Activated CD4-positive, alpha-beta T cell treated with anti-CD3 and anti-CD28 coated beads, Interleukin-2, Interleukin-6, amounts not matched to agents 100 ng/mL and 50 ng/mL, durations not matched to agents 16 hours and 8 hours (primary cell): ENCODE data around the gene MYO1D.
A peak's percentile ranks its signal among the peaks of the same experiment; 100 is the strongest.

Experiments
- DNase-seq: peaks from one replicate; pipeline ENCODE4 v3.0.0-alpha.2; 2020

Gene MYO1D

DNA sequence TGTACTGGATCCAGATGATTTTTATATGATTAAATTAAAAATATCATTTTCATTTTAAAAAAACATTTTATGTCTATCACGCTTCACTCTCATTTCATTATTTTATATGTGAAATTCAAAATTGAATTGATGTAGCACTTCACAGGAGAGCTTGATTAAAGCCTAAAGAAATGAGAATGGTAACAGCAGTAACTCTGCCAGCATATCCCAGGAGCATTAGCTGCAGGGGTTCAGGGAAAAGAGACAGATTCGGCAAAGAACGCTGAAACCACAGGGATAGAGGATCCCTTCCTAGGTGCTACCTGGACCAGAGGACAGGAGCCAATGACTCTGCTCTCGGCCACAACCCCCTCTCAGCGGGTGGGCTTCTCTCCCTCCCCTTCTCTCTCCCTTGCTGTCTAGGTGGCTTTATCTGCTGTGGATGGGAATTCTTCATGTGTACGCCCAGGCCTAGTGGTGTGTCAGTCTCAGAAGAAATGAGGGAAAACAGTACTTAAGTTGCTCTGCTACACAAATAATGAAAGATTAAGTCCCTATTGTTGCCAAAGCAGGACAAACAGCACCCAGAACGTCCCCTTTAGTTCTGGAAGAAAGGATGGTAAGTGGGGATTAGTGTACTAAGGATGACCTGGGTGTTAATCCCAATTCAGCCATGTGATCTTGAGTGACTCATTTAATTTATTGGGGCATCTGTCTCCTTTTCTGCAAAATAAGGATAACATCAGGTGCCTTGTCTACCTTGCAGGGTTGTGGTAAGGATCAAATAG is 266.9 kb downstream of the MYO1D start:
- DNase-seq = no peak

DNA sequence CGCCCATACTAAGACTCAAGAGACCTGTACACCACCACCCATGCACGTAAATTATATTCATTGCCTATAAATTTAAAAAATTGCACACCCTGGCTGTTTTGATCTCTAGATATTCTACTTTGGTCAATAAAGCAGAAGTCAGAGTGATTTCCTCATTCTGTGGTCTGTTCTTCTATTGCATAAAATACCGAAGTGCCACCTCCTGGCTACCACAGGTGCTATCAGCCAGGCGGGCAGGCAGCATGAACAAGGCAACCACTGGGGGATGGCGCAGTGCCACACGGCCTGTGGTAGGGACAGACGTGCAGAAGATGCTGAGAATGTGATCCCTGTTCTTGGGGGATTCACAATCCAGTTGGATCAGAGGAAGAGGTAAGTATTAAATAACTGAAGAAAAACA is 267.8 kb downstream of the MYO1D start:
- peak; percentile 64 for DNase-seq

DNA sequence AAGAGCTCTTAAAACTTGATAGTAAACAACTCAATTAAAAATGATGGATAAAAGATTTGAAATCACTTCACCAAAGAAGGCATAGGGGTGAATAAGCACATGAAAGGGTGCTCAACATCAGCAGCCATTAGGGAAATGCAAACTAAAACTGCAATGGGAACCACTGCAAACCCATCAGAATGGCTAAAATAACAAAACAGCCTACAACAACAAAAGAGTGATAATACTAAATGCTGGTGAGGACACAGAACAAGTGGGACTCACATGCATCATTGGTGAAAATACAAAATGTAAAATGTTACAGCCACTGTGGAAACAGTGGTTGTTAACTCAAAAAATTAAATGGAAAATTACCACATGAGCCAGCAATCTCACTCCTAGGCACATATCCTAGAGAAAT is 268.7 kb downstream of the MYO1D start:
- no peak for DNase-seq

DNA sequence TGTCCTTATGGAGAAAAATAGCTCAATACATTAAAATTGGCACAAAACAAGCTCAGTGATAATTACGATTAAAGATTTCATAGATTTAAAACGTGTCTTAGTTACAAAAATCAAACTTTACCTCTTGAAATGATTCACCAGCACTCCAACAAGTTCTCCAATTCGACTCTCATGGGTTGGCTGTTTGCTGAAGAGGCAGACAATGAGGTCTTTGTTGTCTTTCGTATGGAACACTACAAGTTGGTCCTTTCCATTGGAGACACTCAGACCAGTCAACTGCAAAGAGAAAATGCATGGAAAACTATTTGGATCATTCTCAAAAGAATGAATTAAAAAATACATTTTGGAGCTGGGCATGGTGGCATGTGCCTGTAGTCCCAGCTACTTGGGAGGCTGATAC is 272.0 kb downstream of the MYO1D start:
- no peak for DNase-seq

DNA sequence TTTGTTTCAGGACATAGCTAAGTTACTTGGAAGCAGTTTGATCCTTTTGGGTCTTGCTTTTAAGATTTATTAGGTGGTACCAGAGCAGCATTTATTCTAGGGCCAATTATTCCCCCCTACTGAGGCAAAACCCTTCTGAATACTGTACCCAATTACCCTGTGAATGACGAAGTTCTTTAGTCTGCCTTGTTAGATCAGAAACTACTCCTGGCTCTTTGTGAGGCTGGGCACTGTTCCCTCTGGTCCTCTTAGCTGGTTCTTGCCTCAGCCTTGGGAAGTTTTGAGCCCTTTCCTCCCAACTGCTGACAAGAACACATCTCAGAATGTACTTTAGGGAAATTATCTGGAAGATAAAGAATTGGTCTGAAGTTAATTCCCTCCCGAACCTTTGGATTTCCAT is 274.5 kb downstream of the MYO1D start:
- no peak for DNase-seq

DNA sequence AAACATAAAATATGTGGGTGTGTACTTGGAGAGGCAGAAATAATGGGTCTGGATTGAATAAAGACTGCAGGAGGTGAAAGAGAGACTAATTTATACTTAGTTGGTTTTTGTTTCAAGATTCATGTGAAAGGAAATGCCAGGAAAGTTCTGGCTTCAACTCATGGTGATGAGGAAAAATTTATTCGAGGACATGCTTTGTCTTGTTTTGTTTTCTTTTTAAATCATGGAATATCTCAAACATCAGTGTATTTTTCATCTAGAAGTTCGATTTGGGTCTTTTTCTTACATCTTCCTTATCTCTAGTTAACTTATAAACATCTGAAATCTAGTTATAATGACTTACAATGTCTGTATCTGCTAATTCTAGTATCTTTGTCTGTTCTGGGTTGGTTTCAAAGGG is 275.1 kb downstream of the MYO1D start:
- no peak for DNase-seq

DNA sequence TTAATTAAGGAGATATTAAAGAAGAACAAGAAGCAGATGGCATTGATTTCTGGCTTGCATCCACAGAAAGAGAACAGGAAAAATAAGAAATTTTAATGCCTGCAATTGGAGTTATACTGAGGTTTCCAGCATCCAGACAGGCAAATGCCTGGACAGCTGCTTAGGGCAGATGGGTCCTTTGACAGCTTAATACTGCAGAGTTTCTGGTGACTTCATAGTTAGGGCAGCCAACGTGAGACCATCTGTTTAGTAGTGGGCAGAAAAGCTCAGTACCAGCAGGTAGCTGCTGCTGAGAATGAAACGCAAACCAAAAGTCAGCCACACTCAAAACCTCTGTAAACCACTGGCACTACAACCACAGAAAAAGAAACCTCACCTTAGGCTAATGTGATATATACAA is 280.3 kb downstream of the MYO1D start:
- peak; percentile 20 for DNase-seq

DNA sequence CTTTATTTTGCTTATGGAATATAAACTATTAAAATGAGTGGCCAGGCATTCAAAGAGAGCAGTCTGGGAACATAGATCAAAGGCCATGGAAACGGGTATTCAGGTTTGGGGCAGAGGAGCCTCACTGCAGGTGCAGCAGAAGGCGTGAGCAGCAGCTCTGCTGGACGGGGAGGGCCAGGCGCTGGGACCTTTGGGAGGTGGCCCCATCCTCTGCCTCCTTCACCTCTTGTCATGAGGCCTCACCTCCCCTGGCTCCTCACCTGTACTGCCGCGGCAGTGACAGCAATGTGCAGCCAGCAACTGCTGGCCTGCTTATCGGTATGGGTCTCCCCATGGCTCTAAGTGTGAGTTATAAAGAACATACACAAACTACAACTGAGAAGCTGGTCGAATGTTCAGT is 280.7 kb downstream of the MYO1D start:
- no peak for DNase-seq

DNA sequence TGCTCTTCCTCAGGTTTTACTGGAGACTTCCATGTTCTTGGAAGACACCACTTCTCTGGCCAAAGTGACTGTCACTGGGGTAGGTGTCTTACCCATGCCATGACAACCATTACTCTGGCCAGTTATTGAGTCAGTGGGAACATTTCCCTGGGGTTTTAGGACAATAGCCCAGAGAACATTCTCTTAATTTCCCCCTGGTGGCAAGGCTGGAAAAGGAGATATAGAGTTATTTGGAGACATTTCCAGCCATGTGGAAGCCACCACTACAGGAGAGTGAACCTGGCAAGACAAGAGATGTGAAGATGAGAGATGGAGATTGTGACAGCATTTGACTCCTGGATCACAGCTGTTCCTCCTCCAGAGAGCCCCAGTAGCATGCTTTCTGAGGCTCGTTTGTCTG is 283.9 kb downstream of the MYO1D start:
- no peak for DNase-seq

DNA sequence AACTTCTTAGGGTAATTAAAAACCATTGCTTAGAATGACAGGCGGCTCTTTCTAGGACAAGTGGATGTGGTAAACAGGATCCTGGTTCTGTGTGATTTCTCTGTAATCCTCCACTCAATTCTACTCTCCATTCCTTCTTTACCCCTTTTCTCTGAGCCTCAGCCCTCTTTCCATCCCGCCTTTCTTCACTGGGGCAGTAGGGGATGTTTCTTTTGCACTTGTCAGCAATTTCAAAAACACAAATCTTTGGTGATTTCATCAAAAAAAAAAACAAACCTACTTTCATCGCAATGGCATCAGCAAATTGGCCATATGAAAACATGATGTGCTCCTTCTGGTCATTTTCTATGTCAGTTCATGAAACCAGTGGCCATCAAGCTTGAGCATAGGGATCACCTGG is 285.5 kb downstream of the MYO1D start:
- no peak for DNase-seq

DNA sequence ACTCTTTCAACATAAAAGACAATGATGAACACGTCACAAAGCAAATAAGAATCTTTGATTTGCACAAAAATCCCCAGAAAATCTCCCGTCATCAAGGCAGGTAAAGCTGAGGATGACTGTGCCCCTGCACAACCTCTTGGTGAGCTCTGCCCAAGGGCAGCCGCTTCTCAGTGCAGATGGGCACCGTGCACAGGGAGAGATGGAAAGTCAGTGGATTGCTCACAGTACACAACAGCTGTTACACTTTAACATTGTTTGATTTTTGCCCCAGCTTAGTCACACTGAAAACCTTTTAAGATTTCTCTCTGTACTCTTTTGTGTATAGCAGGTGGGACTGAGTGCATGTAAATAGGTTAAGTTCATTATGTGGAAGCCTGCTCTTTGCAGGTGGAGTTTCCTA is 285.9 kb downstream of the MYO1D start:
- DNase-seq = no peak

DNA sequence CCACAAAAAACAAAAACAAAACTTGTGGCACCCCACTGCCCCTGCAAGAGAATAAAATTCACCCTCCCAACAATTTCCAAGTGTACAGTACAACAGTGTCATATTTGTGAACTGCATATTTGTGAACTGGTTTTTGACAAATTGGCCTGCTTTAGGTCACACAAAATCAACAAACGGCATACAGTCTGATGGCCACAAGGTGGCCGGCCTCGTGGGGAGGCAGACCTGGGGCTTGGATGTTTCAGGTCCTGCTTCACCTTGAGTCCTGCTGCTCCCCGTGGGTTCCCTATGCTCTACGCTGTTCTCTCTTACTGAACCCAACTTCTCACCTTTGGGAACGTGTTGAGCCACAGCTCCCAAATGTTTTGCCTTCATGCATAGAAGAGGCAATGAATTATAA is 287.9 kb downstream of the MYO1D start:
- no peak for DNase-seq

DNA sequence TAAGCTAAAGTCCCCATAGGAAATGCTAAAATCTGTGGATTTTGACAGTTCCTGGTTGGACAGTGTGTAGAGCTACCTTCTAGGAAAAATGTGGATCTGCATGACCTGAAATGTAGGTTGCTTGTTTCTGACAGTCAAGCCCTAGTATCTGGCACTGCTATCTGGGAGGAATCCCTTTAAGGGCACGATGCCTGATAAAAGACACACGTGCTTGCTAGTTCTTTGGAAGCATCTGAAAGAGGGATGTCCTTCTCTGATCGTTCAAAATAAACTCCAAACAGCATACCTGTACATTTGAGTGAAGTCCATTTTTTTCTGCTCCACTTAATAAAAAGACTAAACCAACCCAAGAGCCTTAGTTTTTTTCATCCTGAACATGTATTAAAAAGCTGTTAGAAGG is 288.8 kb downstream of the MYO1D start:
- DNase-seq = no peak

DNA sequence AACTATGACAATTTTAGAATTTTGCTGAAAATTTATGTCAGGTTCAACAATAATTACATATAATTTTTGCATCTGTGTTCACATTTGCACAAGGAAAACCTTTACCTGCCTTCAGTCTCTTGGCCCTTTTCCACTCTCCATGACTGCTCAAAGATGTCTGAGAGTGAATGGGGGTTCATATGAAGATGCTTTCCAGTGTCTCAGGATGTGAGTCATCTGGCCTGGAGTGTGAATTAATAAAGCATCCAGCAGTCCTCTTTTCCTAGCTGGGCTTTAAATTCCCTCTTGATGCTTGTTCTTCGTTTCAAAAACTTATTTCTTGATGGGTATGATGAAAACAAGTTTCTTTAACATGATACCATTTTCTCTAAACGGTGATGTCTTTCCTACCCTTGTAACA is 290.3 kb downstream of the MYO1D start:
- DNase-seq = no peak

DNA sequence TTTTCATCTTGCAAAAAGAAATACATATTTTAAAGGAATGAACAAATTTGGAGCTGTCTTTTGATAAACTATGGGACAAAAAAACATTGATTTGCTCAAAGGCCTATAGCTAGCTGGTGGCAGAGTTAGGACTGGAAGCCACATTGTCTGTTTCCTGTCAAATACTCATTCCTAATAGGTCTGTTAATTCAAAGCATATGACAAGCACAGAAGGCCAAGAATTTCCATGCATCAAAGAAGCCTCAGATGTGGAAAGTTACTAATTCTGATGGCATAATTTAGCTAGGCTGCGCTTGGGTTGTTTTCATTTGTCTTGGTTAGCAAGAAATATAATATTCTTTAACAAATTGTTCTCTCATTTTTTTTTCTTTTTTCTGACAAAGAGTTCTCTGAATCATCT is 292.1 kb downstream of the MYO1D start:
- no peak for DNase-seq

DNA sequence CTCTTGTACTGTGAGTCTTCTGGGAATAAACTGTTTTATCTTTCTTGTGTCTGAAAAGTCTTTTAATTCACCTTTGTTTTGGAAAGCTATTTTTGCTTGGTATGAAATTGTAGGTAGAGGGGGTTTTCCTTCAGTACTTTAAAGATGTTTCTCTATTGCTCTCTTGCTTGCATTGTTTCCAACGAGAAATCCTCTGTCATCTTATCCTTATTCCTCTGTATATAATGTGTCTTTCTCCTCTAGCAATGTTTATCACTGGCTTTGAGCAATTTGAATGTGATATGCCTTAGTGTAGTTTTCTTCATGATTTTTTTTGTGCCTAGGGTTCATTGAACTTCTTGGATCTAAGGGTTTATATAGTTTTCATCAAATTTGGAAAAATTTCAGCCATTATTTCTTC is 293.9 kb downstream of the MYO1D start:
- no peak for DNase-seq

DNA sequence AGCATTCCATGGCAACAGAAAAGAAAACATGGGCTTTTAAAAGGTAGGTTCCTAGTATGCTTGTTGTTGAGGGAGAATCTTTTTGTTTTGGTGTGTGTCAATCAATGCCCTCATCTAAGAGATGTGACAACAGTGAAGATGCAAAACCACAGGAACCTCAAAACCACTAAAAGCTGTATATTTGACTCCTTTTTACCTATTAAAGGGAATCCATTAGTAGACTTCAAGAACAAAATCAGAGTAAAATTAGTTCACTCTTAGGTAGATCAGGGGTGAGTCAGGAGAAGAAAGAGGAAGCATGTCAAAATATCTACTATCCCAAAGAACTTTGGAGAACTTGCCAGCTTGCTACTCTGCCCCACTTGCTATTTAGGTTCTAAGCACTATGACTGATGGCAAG is 301.1 kb downstream of the MYO1D start:
- peak; percentile 46 for DNase-seq

DNA sequence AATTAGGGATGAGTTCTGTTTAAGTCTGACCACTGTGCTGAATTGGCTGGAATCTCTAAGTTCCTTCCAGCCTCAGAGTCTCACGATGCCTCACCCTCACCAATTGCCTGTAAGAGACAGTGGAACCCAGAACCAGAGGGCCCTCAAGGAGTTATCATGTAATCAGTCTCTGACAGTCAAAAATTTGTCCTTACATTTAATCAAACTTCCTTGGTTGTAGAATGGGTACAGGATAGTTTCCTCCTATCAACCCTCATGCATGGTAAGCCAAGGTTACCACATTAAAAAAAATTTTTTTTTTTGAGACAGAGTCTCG is 306.9 kb downstream of the MYO1D start:
- DNase-seq = no peak

DNA sequence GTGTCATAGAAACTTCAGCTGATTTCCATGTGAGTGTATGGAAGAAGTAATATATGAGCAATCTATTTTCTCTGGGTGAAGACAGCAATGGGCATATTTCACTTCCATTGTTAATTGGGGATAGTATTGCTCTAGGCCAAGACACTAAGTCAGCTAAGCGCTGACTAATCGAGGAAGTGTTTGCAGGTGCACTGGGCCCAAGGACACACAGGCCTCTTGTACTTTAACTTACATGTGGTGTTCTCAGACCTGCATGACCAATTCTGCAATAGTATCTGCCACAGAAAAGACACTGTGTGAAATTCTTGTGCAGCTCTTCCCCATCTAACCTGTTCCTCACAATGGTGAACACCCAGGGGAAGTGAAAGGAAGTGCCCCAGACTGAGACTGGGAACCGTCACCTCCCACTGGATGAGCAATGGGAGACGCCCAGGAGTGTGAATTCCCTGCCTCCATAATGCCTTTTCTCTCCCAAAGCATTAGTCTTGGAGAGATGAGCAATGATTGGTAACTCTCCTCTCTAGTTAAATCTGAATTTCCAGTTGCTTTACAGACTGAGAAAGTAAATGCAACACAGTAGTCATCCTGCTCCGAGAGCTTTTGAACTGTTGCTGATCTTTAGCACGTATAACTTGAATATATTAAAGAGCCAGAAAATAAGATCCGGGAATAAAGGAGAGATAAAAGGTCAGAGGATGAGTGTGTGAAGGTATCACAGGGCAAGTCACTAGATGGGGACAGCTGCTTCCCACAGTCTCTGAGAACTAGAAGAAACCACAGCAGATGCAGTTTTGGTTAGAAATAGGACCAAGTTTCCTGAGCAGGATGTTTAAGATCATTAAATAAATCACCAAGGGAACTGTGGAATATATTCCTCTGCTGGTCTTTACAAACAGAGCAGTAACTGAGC is 307.5 kb downstream of the MYO1D start:
- DNase-seq = no peak

DNA sequence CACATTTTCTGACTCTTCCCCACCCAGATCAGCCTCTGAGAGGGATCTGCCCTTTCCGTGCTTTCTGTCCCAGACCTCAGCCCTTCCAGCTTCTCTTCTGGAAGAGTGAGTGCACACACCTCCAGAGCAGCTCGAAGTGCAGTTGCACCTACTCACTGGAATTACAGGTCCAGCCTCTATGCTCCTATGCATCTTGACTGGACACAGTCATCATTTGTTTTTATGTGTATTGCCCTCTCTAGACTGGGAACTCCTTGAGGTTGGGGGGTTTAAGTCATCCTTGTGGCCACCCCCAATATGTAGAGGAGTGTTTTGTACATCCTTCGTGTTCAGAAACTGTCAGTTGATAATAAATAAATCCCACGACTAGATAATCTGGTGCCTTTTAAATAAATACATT is 308.2 kb downstream of the MYO1D start:
- no peak for DNase-seq

DNA sequence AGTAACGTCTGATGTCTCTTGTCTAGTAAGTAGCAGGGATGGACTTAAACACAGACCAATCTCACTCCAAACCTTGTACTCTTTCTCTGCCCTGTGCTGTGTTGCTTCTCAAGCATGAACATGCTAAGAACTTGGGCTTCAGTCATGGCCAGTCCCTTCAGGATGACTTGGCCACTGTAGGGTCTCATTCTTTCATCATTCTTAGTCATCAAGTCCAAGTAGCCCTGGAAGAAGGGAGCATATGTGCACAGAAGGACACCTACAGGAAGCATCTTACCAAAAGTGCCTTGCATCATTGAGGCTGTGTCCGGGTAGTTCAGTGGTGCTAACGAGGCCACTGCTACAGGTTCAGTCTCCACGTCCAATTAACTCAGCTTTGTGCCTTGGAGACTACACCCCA is 309.4 kb downstream of the MYO1D start:
- DNase-seq = no peak

DNA sequence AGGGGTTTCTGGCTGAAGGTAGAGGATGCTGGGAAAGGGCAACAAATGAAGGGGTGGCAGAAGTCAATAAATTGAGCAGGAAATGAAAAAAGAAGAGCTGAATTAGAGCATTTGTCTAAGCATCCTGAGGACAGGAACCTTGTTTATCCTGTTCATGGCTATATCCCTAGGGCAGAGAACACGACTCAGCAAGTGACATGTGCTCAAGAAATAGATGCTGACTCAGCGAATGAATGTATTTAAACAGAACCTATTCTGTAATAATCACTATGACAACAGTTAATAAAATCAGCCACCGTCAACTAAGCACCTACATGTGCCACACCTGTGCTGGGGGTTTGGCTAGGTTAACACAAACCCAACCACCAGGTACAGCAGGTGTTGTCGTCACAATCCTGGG is 309.8 kb downstream of the MYO1D start:
- no peak for DNase-seq

DNA sequence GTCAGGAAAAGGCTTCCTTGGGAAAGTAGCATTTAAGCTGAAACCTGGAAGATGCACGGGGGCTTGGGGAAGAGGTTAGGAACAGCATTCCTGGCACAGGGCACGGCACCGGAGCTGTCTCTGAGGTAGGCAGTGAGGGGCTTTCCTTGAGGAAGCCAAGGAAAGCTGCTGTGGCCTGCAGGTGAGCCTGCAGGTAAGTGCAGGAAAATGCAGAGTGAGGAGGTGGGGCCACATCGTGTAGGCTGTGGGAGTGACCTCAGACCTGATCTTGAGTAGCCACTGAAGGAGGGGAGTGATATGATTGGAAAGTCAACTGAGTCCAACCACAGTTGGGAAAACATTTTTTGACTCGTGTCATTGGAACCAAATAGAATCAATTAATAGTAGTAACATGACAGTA is 310.6 kb downstream of the MYO1D start:
- no peak for DNase-seq

DNA sequence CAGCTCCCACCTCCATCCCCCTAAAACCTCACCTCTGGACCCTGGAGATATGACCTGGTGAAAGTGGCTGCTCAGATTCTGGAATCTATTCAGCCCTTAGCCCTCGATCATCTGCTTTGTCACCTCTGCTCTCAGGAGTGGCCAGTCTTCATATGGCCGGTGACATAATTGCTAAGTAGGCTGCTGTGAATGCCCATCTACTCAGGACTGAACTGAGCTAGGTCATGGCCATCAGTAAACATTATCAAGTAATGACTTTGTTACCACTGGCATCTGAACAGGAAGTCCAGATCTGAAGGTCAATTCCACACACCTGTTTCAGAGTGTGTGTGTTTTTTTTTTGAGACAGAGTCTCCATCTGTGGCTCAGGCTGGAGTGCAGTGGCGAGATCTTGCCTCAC is 311.5 kb downstream of the MYO1D start:
- no peak for DNase-seq

DNA sequence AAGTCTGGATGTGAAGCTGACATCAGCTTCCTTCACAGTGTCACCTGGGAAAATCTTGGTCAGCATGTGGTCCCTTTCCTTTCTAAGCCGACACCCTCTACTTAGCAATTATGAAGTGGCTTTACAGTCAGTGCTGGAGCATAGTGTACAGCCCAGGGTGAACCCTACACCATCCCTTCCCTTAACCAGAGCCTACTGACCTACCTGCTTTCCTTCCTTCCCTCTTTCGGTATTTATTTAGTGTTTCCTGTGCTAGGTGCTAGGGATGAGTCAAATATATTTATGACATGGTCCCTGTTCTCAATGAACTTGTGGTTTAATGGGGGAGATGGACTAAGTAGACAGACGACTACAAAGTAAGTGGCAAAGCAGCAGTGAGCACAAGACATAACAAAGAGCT is 312.6 kb downstream of the MYO1D start:
- DNase-seq = peak; percentile 10
